Nephron (organoid): ENCODE results near the gene ITPR3.

Experiments
- H3K27ac Mint-ChIP-seq, 3 experiments: 2 replicates each; pipeline ENCODE4 v1.8.0; 2020; ENCODE audit warnings: mixed read lengths in 3 of 3, mild to moderate bottlenecking in 2 of 3, moderate library complexity in 1 of 3
- H3K27me3 Mint-ChIP-seq: 2 replicates; pipeline ENCODE4 v1.8.0; 2021; ENCODE audit warnings: low read depth, mild to moderate bottlenecking, moderate library complexity, mixed read lengths
- H3K36me3 Mint-ChIP-seq: 2 replicates; pipeline ENCODE4 v1.8.0; 2020; ENCODE audit warnings: low read depth, mixed read lengths
- H3K4me1 Mint-ChIP-seq: 2 replicates; pipeline ENCODE4 v1.8.0; 2020; ENCODE audit warnings: mixed read lengths
- H3K4me3 Mint-ChIP-seq, 3 experiments: 2 replicates each; pipeline ENCODE4 v1.8.0; 2020; ENCODE audit warnings: mild to moderate bottlenecking in 3 of 3, mixed read lengths in 3 of 3, moderate library complexity in 2 of 3
- H3K9me3 Mint-ChIP-seq: 2 replicates; pipeline ENCODE4 v1.8.0; 2020; ENCODE audit warnings: mixed read lengths
- CTCF ChIP-seq, 3 experiments: fragments of 200-600 bp; sonication (generic); IDR thresholded peaks; one replicate each; pipeline ENCODE4 v1.5.0; 2021; ENCODE audit warnings: antibody characterized with exemption in 3 of 3; ENCODE audit not compliant: unreplicated experiment in 3 of 3

The ITPR3 gene

GRCh38 chr6:33588894-33589293 is 32.2 kb upstream of the ITPR3 start:
- no peak for TF ChIP-seq CTCF (IDR thresholded peaks at IDR 0.05; ENCODE audit: unreplicated experiment in 3 of 3)
- Mint-ChIP-seq H3K27me3 (peaks cover 8% of the 10 kb centered on the region), H3K9me3 (no peaks in the 10 kb centered on the region), H3K27ac (peak overlapping the region in 1 of 3 experiments; percentile 98), H3K4me3 (no peak overlapping the region), H3K36me3 (no peaks in the 10 kb centered on the region), H3K4me1 (peaks cover 30% of the 10 kb centered on the region)

GRCh38 chr6:33589392-33589730 is 31.8 kb upstream of the ITPR3 start:
- Mint-ChIP-seq H3K36me3 (no peaks in the 10 kb centered on the region), H3K27me3 (peaks cover 8% of the 10 kb centered on the region), H3K9me3 (no peaks in the 10 kb centered on the region), H3K27ac (peak overlapping the region; percentile 70 to 98 (median 87)), H3K4me1 (peaks cover 30% of the 10 kb centered on the region), H3K4me3 (no peak overlapping the region)
- no peak for TF ChIP-seq CTCF (IDR thresholded peaks at IDR 0.05; ENCODE audit: unreplicated experiment in 3 of 3)

GRCh38 chr6:33589731-33590530 is 31.2 kb upstream of the ITPR3 start:
- no peaks in the 10 kb centered on the region for H3K9me3 Mint-ChIP-seq
- H3K27me3 Mint-ChIP-seq, result peaks cover 14% of the 10 kb centered on the region
- no peaks in the 10 kb centered on the region for H3K36me3 Mint-ChIP-seq
- no peak overlapping the region for H3K4me3 Mint-ChIP-seq
- H3K27ac Mint-ChIP-seq, result peak overlapping the region; percentile 70 to 98 (median 87)
- H3K4me1 Mint-ChIP-seq, result peaks cover 30% of the 10 kb centered on the region
- peak; percentile 84 to 87 (median 87) for TF ChIP-seq CTCF (IDR thresholded peaks at IDR 0.05; ENCODE audit: unreplicated experiment in 3 of 3)

- Mint-ChIP-seq H3K4me1 (peaks cover 30% of the 10 kb centered on the region), H3K4me3 (peak overlapping the region in 2 of 3 experiments; percentile 4 to 19), H3K27me3 (peaks cover 20% of the 10 kb centered on the region), H3K36me3 (no peaks in the 10 kb centered on the region), H3K27ac (peak overlapping the region; percentile 59 to 98 (median 84)), H3K9me3 (no peaks in the 10 kb centered on the region)
- no peak for TF ChIP-seq CTCF (IDR thresholded peaks at IDR 0.05; ENCODE audit: unreplicated experiment in 3 of 3)
These were observed 30.5 kb upstream of the ITPR3 start for GRCh38 chr6:33590531-33591198.

GRCh38 chr6:33591424-33592032 is 29.6 kb upstream of the ITPR3 start:
- no peaks in the 10 kb centered on the region for H3K36me3 Mint-ChIP-seq
- peaks cover 30% of the 10 kb centered on the region for H3K4me1 Mint-ChIP-seq
- no peak overlapping the region for H3K4me3 Mint-ChIP-seq
- no peak for TF ChIP-seq CTCF (IDR thresholded peaks at IDR 0.05; ENCODE audit: unreplicated experiment in 3 of 3)
- no peaks in the 10 kb centered on the region for H3K9me3 Mint-ChIP-seq
- peak overlapping the region; percentile 59 to 98 (median 84) for H3K27ac Mint-ChIP-seq
- peaks cover 23% of the 10 kb centered on the region for H3K27me3 Mint-ChIP-seq
